SK-N-SH treated with all-trans-retinoic acid at 6 μM for 48 hours (cell line): ENCODE measurements around the gene TMEM30A.

Source experiments
- CSDC2 ChIP-seq: fragments of 250-450 bp; sonication (Bioruptor Pico); IDR thresholded peaks from 2 replicates; pipeline ENCODE4 v1.5.0; 2020; ENCODE audit warnings: mild to moderate bottlenecking, moderate library complexity
- OSR1 ChIP-seq: fragments of 250-450 bp; sonication (Bioruptor Pico); IDR thresholded peaks from 2 replicates; pipeline ENCODE4 v1.8.0; 2022; ENCODE audit warnings: moderate library complexity, mild to moderate bottlenecking, inconsistent platforms
- RARB ChIP-seq: fragments of 250-450 bp; sonication (Bioruptor Pico); IDR thresholded peaks from 2 replicates; pipeline ENCODE4 v1.8.0; 2021; ENCODE audit warnings: mild to moderate bottlenecking, moderate library complexity

GRCh38 chr6:75215291-75215690 lies 69.3 kb downstream of the TMEM30A start:
- TF ChIP-seq RARB (CRISPR knock-in tag) = no peak
- no peak for TF ChIP-seq CSDC2 (CRISPR knock-in tag)
- no peak for TF ChIP-seq OSR1
